ENCODE data around the gene RUNX2. TPM values are rescaled to one million over a fixed set of nuclear protein-coding genes. Genes with fewer than 3 reads are reported as not detected.
"Not testable (repeated sequence)": the region's sequence is repeated elsewhere in the genome, so short reads cannot be mapped to it uniquely, and the experiment has no call there.

RUNX2 gene
- total and polyA plus RNA-seq, 10 donors, result 0.86 to 9.4 (median 6.6) TPM

- H3K36me3 ChIP-seq, result no peaks in the 10 kb centered on the region
- WGBS, 5 donors, result 87 to 95% (median 92%) methylated on average over 9 of the region's 9 CpGs
- DNase-seq, result no peak
- intact Hi-C loops (cut with DNase I; ENCODE audit: low total_unique reads), result no loop called here
- peaks cover 0 to 2% (median 0%) of the 10 kb centered on the region in 8 donors for H3K9me3 ChIP-seq
- peaks cover 0 to 6% (median 5%) of the 10 kb centered on the region in 6 donors for H3K4me1 ChIP-seq
- no peak overlapping the region for H3K4me3 ChIP-seq
- H3K27me3 ChIP-seq (replicated peaks in 1 of 7), result peaks cover 0 to 25% (median 8%) of the 10 kb centered on the region in 7 donors
- TF ChIP-seq POLR2A (IDR thresholded peaks at IDR 0.05), result no peak
- no peak overlapping the region for H3K27ac ChIP-seq
Measured at GRCh38 chr6:45668705-45669104, 340.6 kb downstream of the RUNX2 start.

DNA sequence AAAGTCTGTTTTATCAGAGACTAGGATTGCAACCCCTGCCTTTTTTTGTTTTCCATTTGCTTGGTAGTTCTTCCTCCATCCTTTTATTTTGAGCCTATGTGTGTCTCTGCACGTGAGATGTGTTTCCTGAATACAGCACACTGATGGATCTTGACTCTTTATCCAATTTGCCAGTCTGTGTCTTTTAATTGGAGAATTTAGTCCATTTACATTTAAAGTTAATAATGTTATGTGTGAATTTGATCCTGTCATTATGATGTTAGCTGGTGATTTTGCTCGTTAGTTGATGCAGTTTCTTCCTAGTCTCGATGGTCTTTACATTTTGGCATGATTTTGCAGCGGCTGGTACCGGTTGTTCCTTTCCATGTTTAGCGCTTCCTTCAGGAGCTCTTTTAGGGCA, 345.0 kb downstream of the RUNX2 start:
- H3K9me3 ChIP-seq; H3K36me3 ChIP-seq; H3K4me3 ChIP-seq; DNase-seq; H3K27ac ChIP-seq; intact Hi-C loops (cut with DNase I; ENCODE audit: low total_unique reads): not testable (repeated sequence)
- H3K27me3 ChIP-seq (replicated peaks in 1 of 7), result peaks cover 0 to 11% (median 0%) of the 10 kb centered on the region in 7 donors
- H3K4me1 ChIP-seq, result peaks cover 14 to 22% (median 16%) of the 10 kb centered on the region in 6 donors
- 88 to 98% (median 94%) methylated on average over 2 to 6 of the region's 6 CpGs for WGBS, 5 donors

DNA sequence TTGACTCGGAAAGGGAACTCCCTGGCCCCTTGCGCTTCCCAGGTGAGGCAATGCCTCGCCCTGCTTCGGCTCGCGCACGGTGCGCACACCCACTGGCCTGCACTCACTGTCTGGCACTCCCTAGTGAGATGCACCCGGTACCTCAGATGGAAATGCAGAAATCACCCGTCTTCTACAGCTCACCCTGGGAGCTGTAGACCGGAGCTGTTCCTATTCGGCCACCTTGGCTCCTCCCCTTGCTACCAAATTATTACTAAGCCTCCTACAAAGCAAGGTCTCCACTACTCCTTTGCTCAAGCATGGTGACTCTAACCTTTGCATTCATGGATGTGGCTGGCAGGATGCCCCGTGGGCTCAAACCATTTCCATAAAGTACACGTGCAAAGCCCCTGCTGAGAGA, 347.0 kb downstream of the RUNX2 start:
- not testable (repeated sequence) for H3K4me3 ChIP-seq

DNA sequence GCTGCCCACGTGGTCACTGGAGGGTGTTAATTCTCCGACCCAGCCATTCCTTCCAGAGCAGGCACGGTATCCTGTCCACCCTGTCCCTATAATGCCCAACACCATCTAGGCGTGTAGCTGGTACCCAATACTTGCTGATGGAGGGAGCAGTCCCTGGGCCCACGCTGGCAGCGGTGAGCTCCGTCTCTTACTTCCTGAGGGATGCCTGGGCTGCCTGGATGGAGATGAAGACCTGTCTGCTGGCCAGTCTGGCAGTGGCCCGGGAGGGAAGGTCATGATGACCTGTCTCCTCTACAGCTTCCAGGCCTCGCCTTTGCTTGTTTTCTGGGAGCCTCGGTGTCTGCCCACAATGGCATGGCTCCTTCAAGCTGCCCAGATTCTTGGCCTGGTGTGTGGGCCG, 347.5 kb downstream of the RUNX2 start:
- no peak overlapping the region for H3K4me3 ChIP-seq
- WGBS, 5 donors, result 88 to 96% (median 93%) methylated on average over 5 to 11 of the region's 11 CpGs

More for the DNA sequence above, 347.0 kb downstream of the RUNX2 start:
- DNase-seq; H3K36me3 ChIP-seq; H3K27ac ChIP-seq; H3K9me3 ChIP-seq; intact Hi-C loops (cut with DNase I; ENCODE audit: low total_unique reads): not testable (repeated sequence)
- WGBS, 5 donors, result 80 to 91% (median 87%) methylated on average over 11 to 14 of the region's 14 CpGs
- Histone ChIP-seq H3K4me1 (peaks cover 14 to 31% (median 18%) of the 10 kb centered on the region in 6 donors), H3K27me3 (replicated peaks in 1 of 7) (peaks cover 0 to 18% (median 0%) of the 10 kb centered on the region in 7 donors)

DNA sequence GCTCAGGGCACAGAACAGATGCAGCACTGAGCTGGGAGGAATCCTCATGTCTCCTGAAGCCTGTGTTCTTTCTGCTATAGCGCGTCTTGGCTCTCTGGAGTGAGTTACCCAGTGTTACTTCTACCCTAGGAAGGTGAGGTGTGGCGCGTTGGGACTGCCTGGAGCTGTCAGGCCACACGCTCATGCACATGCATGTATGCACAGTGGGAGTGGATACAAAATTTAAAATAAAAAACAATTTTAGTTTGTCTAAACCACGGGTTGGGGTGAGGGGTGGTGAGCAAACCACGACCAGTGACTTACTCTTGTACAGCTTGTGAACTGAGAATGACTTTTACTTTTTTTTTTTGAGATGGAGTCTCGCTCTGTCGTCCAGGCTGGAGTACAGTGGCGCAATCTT, 348.2 kb downstream of the RUNX2 start:
- Histone ChIP-seq H3K27me3 (replicated peaks in 1 of 7) (peaks cover 0 to 18% (median 0%) of the 10 kb centered on the region in 7 donors), H3K4me3 (no peak overlapping the region), H3K27ac (no peak overlapping the region), H3K9me3 (peaks cover 0 to 19% (median 13%) of the 10 kb centered on the region in 8 donors), H3K36me3 (no peaks in the 10 kb centered on the region), H3K4me1 (peaks cover 14 to 31% (median 18%) of the 10 kb centered on the region in 6 donors)
- TF ChIP-seq CTCF (IDR thresholded peaks at IDR 0.05 in 8 of 11, conservative IDR thresholded peaks at IDR 0.05 in 3 of 11) (no peak), POLR2A (IDR thresholded peaks at IDR 0.05) (no peak), POLR2AphosphoS5 (IDR thresholded peaks at IDR 0.05) (no peak)
- no peak for DNase-seq
- intact Hi-C loops (cut with DNase I; ENCODE audit: low total_unique reads), result no loop called here
- WGBS, 5 donors, result 79 to 82% (median 81%) methylated on average over 10 of the region's 10 CpGs

More for the DNA sequence above, 347.5 kb downstream of the RUNX2 start:
- H3K27ac ChIP-seq, result no peak overlapping the region
- intact Hi-C loops (cut with DNase I; ENCODE audit: low total_unique reads), result no loop called here
- H3K27me3 ChIP-seq (replicated peaks in 1 of 7), result peaks cover 0 to 18% (median 0%) of the 10 kb centered on the region in 7 donors
- peaks cover 14 to 31% (median 18%) of the 10 kb centered on the region in 6 donors for H3K4me1 ChIP-seq
- no peak for DNase-seq
- no peak for TF ChIP-seq POLR2A (IDR thresholded peaks at IDR 0.05)
- no peak for TF ChIP-seq CTCF (IDR thresholded peaks at IDR 0.05 in 8 of 11, conservative IDR thresholded peaks at IDR 0.05 in 3 of 11)
- no peak for TF ChIP-seq POLR2AphosphoS5 (IDR thresholded peaks at IDR 0.05)
- no peaks in the 10 kb centered on the region for H3K36me3 ChIP-seq
- H3K9me3 ChIP-seq, result peaks cover 0 to 12% (median 7%) of the 10 kb centered on the region in 8 donors

Data from spleen (tissue), 11 donors.